Osteocyte (in vitro differentiated cells): ENCODE results near the gene SKP2. TPM values are rescaled to one million over a fixed set of nuclear protein-coding genes. Genes with fewer than 3 reads are reported as not detected.
"Not testable (repeated sequence)": the region's sequence is repeated elsewhere in the genome, so short reads cannot be mapped to it uniquely, and the experiment has no call there.

Experiments
- DNase-seq: peaks from one replicate; pipeline ENCODE4 v3.0.0; 2021; ENCODE audit warnings: mixed read lengths; ENCODE audit not compliant: unreplicated experiment; ENCODE audit errors: extremely low spot score
- H3K27ac Mint-ChIP-seq: one replicate; pipeline ENCODE4 v1.8.0; 2021; ENCODE audit warnings: mild to moderate bottlenecking, mixed read lengths; ENCODE audit not compliant: unreplicated experiment
- H3K27me3 Mint-ChIP-seq: one replicate; pipeline ENCODE4 v1.8.0; 2021; ENCODE audit warnings: mixed read lengths; ENCODE audit not compliant: unreplicated experiment
- H3K36me3 Mint-ChIP-seq: one replicate; pipeline ENCODE4 v1.8.0; 2021; ENCODE audit warnings: mixed read lengths; ENCODE audit not compliant: unreplicated experiment
- H3K4me1 Mint-ChIP-seq: one replicate; pipeline ENCODE4 v1.8.0; 2021; ENCODE audit warnings: mixed read lengths; ENCODE audit not compliant: unreplicated experiment
- H3K4me3 Mint-ChIP-seq: one replicate; pipeline ENCODE4 v1.8.0; 2021; ENCODE audit warnings: mild to moderate bottlenecking, moderate library complexity, mixed read lengths; ENCODE audit not compliant: unreplicated experiment
- H3K9me3 Mint-ChIP-seq: one replicate; pipeline ENCODE4 v1.8.0; 2021; ENCODE audit warnings: mixed read lengths; ENCODE audit not compliant: unreplicated experiment
- total RNA-seq: library from RNA; stranded (reverse); gene quantifications from 2 replicates; pipeline ENCODE4 v1.2.1, GENCODE V29; 2021
- TF ChIP-seq, protein P1 (sequence below): fragments of 200-600 bp; sonication (generic); IDR thresholded peaks from 2 replicates; pipeline ENCODE4 v1.5.0; 2021; ENCODE audit warnings: antibody characterized with exemption, mild to moderate bottlenecking, moderate library complexity

The SKP2 gene
- total RNA-seq, 1 donor from 2014 or later = 28.4 TPM

DNA sequence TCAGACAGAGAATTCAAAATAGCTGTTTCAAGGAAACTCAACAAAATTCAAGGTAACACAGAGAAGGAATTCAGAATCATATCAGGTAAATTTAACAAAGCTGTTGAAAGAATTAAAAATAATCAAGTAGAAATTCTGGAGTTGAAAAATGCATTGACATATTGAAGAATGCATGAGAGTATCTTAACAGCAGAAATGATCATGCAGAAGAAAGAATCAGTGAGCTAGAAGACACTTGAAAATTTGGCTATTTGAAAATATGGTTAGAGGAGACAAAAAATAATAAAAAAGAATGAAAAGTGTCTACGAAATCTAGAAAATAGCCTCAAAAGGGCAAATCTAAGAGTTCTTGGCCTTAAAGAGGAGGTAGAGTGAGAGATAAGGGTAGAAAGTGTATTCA, 23.1 kb upstream of the SKP2 start:
- no peaks in the 10 kb centered on the region for H3K27me3 Mint-ChIP-seq
- TF ChIP-seq, protein P1, sequence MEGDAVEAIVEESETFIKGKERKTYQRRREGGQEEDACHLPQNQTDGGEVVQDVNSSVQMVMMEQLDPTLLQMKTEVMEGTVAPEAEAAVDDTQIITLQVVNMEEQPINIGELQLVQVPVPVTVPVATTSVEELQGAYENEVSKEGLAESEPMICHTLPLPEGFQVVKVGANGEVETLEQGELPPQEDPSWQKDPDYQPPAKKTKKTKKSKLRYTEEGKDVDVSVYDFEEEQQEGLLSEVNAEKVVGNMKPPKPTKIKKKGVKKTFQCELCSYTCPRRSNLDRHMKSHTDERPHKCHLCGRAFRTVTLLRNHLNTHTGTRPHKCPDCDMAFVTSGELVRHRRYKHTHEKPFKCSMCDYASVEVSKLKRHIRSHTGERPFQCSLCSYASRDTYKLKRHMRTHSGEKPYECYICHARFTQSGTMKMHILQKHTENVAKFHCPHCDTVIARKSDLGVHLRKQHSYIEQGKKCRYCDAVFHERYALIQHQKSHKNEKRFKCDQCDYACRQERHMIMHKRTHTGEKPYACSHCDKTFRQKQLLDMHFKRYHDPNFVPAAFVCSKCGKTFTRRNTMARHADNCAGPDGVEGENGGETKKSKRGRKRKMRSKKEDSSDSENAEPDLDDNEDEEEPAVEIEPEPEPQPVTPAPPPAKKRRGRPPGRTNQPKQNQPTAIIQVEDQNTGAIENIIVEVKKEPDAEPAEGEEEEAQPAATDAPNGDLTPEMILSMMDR = no peak

DNA sequence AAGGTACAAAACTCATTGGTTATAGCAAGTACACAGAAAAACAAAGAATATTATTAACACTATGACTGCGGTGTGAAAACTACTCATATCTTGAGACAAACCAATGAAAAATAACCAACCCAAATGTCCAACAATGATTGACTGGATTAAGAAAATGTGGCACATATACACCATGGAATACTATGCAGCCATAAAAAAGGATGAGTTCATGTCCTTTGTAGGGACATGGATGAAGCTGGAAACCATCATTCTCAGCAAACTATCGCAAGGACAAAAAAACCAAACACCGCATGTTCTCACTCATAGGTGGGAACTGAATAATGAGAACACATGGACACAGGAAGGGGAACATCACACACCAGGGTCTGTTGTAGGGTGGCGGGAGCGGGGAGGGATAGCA, 22.2 kb upstream of the SKP2 start:
- H3K27ac Mint-ChIP-seq, DNase-seq, H3K4me1 Mint-ChIP-seq, H3K9me3 Mint-ChIP-seq, H3K27me3 Mint-ChIP-seq, H3K4me3 Mint-ChIP-seq: not testable (repeated sequence)
- peaks cover 30% of the 10 kb centered on the region for H3K36me3 Mint-ChIP-seq

More for the DNA sequence above, 23.1 kb upstream of the SKP2 start:
- Mint-ChIP-seq H3K27ac (no peak overlapping the region), H3K4me1 (no peaks in the 10 kb centered on the region), H3K9me3 (peaks cover 10% of the 10 kb centered on the region), H3K36me3 (peaks cover 30% of the 10 kb centered on the region), H3K4me3 (no peak overlapping the region)
- DNase-seq = no peak

GRCh38 chr5:36133009-36133408, 18.9 kb upstream of the SKP2 start:
- H3K4me1 Mint-ChIP-seq, H3K27me3 Mint-ChIP-seq: not testable (repeated sequence)

DNA sequence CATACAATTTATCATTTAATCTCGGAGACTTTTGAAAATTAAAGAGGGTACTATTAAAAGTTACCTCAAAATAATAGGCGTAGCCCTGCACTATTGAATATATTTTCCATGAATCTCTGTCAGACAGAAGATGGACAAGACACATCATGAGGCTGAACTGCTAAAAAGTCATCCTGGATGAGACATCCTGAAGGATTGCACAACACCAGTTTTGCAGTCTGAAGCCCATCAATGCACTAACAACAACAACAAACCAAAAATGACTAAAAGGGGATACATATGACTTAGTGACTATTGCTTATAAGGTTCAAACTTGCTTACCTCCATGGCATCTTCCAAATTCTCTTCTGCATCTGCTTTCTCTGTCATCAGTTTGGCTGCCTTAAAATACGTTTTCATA, 15.9 kb upstream of the SKP2 start:
- no peaks in the 10 kb centered on the region for H3K27me3 Mint-ChIP-seq
- H3K27ac Mint-ChIP-seq = no peak overlapping the region
- no peaks in the 10 kb centered on the region for H3K9me3 Mint-ChIP-seq
- TF ChIP-seq, protein P1 = no peak
- peaks cover 32% of the 10 kb centered on the region for H3K36me3 Mint-ChIP-seq
- H3K4me3 Mint-ChIP-seq = no peak overlapping the region
- no peak for DNase-seq
- H3K4me1 Mint-ChIP-seq = no peaks in the 10 kb centered on the region

More at GRCh38 chr5:36133009-36133408, 18.9 kb upstream of the SKP2 start:
- H3K4me3 Mint-ChIP-seq, DNase-seq, H3K27ac Mint-ChIP-seq, H3K9me3 Mint-ChIP-seq: not testable (repeated sequence)
- H3K36me3 Mint-ChIP-seq = peaks cover 36% of the 10 kb centered on the region

- TF ChIP-seq, protein P1 = no peak
- Mint-ChIP-seq H3K4me1 (no peaks in the 10 kb centered on the region), H3K36me3 (peaks cover 31% of the 10 kb centered on the region), H3K27ac (no peak overlapping the region), H3K27me3 (no peaks in the 10 kb centered on the region), H3K4me3 (no peak overlapping the region), H3K9me3 (no peaks in the 10 kb centered on the region)
- no peak for DNase-seq
Measured at GRCh38 chr5:36136581-36136980, 15.3 kb upstream of the SKP2 start.

GRCh38 chr5:36138900-36139683, 12.8 kb upstream of the SKP2 start:
- no peaks in the 10 kb centered on the region for H3K9me3 Mint-ChIP-seq
- H3K4me3 Mint-ChIP-seq = no peak overlapping the region
- H3K27me3 Mint-ChIP-seq = no peaks in the 10 kb centered on the region
- no peaks in the 10 kb centered on the region for H3K4me1 Mint-ChIP-seq
- no peak for DNase-seq
- H3K27ac Mint-ChIP-seq = no peak overlapping the region
- peaks cover 24% of the 10 kb centered on the region for H3K36me3 Mint-ChIP-seq
- TF ChIP-seq, protein P1 = no peak
